Stimulated activated CD4-positive, alpha-beta T cell treated with anti-CD3 and anti-CD28 coated beads, Interleukin-4, amount 100 ng/mL, for 24 hours (primary cell): Measurements from ENCODE around the gene WNT1.

Source experiments
- DNase-seq: peaks from one replicate; pipeline ENCODE4 v3.0.0-alpha.2; 2020

WNT1 gene

DNA sequence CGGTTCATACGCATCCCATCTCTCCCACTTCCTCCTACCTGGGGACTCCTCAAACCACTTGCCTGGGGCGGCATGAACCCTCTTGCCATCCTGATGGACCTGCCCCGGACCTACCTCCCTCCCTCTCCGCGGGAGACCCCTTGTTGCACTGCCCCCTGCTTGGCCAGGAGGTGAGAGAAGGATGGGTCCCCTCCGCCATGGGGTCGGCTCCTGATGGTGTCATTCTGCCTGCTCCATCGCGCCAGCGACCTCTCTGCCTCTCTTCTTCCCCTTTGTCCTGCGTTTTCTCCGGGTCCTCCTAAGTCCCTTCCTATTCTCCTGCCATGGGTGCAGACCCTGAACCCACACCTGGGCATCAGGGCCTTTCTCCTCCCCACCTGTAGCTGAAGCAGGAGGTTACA is 3.6 kb downstream of the WNT1 start:
- DNase-seq, result no peak

DNA sequence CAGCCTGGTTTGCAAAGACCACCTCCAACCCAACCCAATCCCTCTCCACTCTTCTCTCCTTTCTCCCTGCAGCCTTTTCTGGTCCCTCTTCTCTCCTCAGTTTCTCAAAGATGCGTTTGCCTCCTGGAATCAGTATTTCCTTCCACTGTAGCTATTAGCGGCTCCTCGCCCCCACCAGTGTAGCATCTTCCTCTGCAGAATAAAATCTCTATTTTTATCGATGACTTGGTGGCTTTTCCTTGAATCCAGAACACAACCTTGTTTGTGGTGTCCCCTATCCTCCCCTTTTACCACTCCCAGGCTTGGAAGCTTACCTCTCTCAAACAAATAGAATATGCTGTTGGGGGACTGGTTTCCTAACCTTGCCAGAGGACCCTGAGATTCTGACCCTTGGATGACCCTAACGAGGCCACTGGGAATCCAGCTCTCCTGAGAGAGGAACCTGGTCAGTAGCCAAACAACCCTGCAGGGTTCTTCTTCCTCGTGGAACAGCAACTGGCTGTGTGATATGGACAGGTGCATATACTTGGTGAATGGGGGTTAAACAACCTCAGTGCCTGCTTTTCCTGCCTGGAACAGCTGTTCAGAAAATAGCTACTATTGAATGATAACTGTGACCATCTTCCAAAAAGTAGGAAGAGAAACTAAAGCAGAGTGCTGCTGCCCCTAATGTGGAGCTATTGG is 4.4 kb downstream of the WNT1 start:
- no peak for DNase-seq

DNA sequence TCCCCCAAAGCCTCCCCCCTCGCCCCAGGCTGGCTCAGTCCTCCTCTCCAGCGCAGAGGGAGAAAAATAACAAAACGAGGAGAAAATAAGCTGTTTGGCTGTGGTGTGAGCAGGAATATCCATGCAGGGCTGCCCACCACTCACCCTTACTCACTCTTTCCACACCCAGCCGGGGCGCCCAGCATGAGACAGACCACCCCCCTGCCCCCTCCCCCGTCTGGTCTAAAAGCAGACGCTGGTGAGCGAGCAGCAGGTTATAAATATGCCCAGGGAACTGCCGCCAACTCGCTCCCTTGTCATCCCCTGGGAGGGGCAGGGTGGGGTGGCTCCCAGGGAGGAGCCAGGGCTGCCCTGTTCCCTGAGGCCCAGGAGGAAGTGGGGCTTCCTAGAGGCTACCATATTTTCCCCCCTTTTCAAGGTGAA is 7.4 kb downstream of the WNT1 start:
- no peak for DNase-seq

DNA sequence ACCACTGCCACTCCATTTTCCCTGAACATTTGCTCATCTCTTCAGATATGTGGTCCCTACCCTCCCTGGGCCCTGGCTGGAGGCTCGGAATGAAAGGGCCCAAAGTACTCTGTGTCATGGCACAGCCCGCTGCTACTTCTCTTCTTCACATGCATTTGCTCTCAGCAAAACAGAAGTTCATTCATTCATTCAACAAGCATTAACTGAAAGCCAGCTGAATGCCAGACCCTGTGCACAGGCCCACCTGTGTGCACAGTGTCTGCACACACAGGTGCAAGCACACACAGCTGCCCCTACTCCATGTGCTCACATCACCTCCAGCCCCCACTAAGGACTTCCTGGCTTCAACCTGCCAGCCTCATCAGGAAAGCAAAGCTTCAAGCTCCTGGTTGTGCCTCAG is 7.8 kb downstream of the WNT1 start:
- no peak for DNase-seq

DNA sequence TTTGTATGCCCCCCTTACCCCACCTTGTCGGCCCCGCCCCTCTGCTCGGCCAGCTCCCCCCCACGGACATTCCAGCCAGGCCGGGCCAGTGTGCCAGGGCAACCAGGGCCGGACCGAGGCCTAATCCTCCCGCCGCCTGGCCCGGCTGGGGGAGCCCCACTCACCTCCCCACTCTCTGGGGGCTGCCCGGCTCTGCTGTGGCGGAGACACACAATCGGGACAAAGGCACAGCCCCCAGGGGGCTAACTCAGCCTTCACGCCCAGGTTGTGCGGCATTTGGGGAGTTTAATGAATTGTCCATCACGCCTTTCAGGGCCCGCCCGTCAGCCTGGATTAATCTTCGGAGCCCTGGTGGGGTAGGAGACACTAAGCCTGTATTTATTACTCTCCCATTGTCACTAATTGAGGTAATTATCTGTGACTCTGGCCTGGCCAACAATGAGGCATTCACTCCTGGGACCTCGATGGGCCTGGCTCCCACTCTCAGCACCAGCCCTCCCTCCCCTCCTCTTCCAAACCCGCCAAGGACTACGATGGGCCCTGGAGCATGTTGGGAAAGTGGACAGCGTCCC is 8.7 kb downstream of the WNT1 start:
- no peak for DNase-seq

DNA sequence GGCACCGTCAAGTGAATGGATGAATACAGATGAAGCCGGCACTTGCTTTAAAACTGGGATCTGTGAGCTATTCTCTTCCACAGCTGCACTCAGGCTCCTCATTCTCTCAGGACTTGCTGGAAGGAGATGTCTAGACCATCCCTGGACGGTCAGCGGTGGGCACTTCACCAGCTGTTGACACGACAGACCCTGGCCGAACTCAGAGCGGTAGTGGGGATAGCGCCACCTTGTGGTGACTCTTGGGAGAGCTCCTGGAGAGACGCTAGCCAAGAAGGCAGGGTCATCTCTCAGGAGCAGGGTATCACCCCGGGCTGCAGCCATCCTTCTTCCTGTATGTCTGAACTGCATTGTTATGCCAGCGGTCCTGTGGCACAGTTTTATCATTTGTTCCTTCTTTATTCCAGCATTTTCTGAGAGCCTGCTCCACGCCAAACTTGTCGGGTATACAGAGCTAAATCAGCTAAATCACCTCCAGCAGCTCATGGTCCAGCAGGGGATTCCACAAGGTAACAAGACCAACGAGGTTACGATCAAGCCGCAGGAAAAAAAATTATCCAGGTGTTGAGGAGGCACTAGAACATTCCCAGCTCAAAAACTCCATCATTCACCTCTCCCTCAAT is 10.0 kb downstream of the WNT1 start:
- DNase-seq, result peak; percentile 80

- DNase-seq, result no peak
Measured at GRCh38 chr12:48990552-48990951, 12.4 kb downstream of the WNT1 start.

GRCh38 chr12:48991247-48992050 is 13.3 kb downstream of the WNT1 start:
- DNase-seq, result no peak

DNA sequence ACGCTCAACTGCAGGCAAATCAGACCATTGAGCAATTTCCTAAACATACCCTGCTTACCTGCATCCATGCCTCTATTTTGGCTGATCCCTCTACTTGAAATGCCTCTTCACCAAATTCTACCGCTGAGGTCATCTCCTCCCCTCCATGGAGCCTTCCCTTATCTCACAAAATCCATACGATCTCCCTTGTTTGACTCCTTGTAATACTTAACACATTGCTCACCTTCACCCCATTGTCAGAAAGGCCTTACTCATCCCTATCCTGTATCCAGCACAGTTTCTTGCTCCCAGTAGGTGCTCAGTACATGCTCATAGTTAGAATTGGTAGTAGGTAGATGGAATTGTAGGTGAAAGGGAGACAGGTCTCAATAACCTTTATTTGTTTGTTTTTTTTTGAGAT is 15.7 kb downstream of the WNT1 start:
- DNase-seq, result no peak

DNA sequence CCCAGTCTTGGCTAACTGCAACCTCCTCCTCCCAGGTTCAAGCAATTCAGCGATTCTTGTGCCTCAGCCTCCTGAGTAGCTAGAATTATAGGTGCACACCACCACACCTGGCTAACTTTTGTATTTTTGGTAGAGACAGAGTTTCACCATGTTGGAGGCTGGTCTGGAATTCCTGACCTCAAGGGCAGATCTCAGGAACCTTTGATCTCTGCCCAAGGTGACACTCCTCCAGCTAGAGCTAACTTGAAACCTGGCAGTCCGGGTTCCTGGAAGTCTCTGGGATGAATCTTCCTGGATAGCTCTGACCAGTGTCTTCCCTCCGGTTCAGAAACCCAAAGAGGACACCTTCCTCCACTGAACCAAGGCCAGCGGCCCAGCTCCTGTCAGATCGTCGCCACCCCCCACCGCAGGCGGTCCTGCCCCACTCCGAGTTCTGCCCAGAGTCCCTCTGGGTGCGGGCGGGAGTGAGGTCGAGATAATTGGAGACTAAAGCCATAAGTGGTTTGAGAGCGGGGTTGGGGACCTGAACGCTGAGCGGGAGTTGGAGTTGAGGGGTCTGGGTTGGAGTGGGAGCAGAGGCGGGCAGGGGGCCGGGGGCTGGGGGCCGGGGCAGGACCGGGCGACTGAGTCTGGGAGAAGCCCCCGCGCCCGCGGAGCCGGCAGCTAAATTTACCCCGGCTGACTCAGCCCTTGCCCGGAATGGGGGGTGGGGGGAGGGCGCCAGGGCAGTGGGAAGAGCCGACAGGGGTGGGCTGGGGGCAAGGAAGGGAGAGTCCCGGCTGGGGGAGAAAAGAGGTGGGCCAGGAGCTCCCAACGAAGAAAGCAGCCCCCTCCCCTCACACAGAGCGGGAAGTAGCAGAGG is 16.3 kb downstream of the WNT1 start:
- DNase-seq, result no peak

GRCh38 chr12:48995086-48995879 is 17.2 kb downstream of the WNT1 start:
- peak; percentile 51 for DNase-seq

DNA sequence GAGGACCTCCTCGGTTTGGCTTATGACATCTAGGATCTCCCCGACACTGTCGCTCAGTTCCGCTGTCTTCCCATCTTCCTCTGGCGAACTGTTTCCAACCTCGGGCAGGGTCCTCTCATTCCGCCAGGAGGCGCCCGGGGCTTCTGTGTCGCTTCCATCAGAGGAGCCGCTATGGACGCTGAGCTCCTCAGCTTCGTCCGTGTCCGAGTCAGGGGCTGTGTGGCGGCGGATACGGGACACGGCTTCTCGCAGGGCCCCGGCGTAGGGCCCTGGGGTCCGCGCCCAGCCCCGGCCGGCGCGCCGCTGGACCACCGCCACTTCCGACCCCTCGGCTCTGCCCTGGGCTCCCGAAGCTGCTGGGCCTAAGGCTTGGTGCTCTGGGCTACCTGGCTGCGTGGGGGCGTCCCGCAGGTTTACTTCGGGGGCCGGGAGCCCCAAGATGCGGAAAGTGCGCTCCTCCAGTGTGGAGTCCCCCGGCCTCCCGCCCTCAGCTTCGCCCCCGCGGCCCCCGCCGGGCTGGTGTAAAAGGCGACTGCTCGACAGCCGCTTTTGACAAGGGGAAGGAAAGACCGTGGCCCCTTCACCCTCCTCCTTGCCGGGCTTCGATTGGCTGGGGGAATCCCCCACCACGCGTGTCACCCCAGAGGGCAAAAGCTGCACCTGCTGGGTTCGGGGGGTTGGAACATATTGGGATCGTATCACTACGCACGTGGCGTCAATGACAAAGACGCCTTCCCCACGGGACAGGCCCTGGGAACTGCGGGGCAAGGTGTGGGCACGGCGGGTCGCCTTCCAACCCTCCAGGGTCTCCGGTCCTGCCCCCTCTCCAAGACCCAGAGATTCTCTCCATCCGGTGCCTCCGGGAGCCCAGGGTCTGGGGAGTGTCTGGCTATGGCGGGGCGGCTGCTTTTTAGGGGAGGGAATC is 18.9 kb downstream of the WNT1 start:
- peak; percentile 68 for DNase-seq

GRCh38 chr12:48997719-48998496 is 19.8 kb downstream of the WNT1 start:
- DNase-seq, result no peak

- DNase-seq, result no peak
Measured at GRCh38 chr12:48998497-48999353, 20.6 kb downstream of the WNT1 start.

DNA sequence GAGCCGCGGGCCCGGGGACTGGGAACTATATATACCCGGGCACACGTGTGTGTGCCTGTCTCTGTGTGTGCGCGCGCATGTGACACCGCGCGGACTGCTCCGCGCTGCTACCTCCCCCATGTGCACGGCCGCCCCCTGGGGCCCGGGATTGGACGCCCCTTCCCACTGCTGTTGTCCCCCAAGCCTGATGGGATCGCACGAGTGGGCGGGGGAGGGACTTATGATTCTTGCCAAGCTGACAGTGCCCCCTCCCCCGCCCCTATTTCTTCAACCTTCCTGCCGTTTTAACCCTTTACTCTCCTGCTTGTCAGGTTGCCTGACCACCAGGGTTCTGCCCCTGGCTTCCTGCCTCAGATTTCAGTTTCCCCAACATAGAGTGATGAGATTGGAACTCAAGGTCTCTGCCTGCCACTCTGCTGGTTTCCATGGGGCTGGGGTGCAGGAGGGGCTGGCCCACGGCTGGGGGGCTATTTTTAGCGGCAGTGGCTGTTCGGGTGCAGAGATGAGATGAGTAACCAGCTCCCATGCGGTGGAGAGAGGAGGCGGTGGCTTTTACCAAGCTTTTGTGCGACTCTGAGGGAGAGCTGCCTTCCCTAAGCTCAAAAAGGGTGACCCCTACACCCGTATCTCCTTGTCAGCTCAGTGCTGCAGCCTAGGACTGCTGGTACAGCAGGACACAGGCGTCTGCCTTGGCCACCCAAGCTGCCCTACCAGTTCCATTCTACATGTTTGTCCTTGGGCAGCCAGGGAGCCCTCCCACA is 21.4 kb downstream of the WNT1 start, which contains the start of gene DDN:
Gene DDN (minus strand): TSS at position 5 of the 761 bp plus-strand sequence. CDS start 88 bp downstream, outside the sequence.
- peak; percentile 36 for DNase-seq

- no peak for DNase-seq
Measured at GRCh38 chr12:49000346-49000745, 22.2 kb downstream of the WNT1 start.

- DNase-seq, result no peak
Measured at GRCh38 chr12:49008943-49009342, 30.8 kb downstream of the WNT1 start.
